ENCODE data around the gene GLS. TPM values are rescaled to one million over a fixed set of nuclear protein-coding genes. Genes with fewer than 3 reads are reported as not detected.

Gene GLS
- total and polyA plus RNA-seq, 2 donors (not counting 1 experiment from before 2014, with no cell fraction given) = 123 to 192 TPM

DNA sequence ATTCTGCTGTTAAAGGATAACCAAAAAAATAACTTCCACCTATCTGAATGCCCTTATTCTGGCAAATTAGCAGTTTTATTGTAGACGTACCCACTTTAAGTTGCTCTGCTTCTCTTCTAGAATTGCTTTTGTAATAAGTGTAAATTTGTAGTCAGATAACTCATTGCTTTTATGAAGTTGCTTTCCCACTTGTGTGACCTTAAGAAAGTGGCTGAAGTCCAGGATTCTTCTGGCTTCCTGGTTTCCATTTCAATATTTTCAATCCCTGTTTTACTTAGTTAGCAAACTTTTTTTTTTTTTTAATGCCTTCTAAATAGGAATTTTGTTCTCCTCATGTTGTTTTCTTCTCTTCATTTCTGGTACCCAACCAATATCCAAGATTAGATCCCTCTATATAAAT is 59.8 kb downstream of the GLS start:
- Histone ChIP-seq H3K9ac (ENCODE audit: insufficient read depth, low read length) (no peak overlapping the region), H3K9me3 (ENCODE audit: control insufficient read depth, insufficient read depth, low read depth, low read length) (no peaks in the 10 kb centered on the region), H3K79me2 (ENCODE audit: control insufficient read depth, insufficient read depth, low read length) (no peaks in the 10 kb centered on the region), H3K36me3 (ENCODE audit: control insufficient read depth, insufficient read depth, low read length) (no peaks in the 10 kb centered on the region), H4K20me1 (ENCODE audit: control insufficient read depth, extremely low read depth, insufficient read depth, low read length) (no peaks in the 10 kb centered on the region), H3K27ac (ENCODE audit: insufficient read depth, low read length) (no peak overlapping the region), H3K27me3 (ENCODE audit: control insufficient read depth, insufficient read depth, low read length) (no peaks in the 10 kb centered on the region), H3K4me3 (replicated peaks in 1 of 4; ENCODE audit: control extremely low read depth in 1 of 4, insufficient read depth in 1 of 4, low read depth in 3 of 4, low read length in 4 of 4) (no peak overlapping the region), H3K4me2 (ENCODE audit: extremely low read depth, insufficient read depth, low read length) (no peak overlapping the region), H3K4me1 (ENCODE audit: control insufficient read depth, extremely low read depth, insufficient read depth, low read length) (peaks cover 3% of the 10 kb centered on the region), H2AFZ (ENCODE audit: low read length) (no peak overlapping the region)
- peak; percentile 28 to 44 for DNase-seq (ENCODE audit: low read depth in 2 of 2)
- TF ChIP-seq, protein P1, sequence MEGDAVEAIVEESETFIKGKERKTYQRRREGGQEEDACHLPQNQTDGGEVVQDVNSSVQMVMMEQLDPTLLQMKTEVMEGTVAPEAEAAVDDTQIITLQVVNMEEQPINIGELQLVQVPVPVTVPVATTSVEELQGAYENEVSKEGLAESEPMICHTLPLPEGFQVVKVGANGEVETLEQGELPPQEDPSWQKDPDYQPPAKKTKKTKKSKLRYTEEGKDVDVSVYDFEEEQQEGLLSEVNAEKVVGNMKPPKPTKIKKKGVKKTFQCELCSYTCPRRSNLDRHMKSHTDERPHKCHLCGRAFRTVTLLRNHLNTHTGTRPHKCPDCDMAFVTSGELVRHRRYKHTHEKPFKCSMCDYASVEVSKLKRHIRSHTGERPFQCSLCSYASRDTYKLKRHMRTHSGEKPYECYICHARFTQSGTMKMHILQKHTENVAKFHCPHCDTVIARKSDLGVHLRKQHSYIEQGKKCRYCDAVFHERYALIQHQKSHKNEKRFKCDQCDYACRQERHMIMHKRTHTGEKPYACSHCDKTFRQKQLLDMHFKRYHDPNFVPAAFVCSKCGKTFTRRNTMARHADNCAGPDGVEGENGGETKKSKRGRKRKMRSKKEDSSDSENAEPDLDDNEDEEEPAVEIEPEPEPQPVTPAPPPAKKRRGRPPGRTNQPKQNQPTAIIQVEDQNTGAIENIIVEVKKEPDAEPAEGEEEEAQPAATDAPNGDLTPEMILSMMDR (conservative IDR thresholded peaks at IDR 0.05 in 1 of 2, IDR thresholded peaks at IDR 0.05 in 1 of 2; ENCODE audit: low read depth in 1 of 2, low read length in 2 of 2) = no peak
- TF ChIP-seq EZH2 (IDR thresholded peaks at IDR 0.05; ENCODE audit: low read length, missing control alignments) = no peak

DNA sequence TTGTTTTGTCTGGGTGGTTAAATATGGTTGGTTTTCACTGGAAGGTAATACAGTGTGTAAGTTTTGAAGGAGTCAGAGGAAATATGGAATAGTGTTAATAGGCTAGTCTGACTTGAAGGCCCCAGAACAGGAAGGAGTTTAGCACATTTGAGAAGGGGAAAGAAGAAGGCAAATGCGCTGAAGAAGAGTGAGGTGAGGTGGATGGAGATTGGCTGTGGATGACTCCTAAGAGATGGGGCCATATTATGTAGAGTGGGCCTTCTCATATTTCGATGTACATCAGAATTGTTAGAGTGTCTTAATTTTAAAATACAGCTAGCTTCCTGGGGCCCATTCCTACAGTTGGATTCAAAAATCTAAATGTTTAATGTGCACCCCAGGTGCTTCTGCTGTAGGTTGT is 61.0 kb downstream of the GLS start:
- H3K4me1 ChIP-seq (ENCODE audit: control insufficient read depth, extremely low read depth, insufficient read depth, low read length) = peaks cover 3% of the 10 kb centered on the region

DNA sequence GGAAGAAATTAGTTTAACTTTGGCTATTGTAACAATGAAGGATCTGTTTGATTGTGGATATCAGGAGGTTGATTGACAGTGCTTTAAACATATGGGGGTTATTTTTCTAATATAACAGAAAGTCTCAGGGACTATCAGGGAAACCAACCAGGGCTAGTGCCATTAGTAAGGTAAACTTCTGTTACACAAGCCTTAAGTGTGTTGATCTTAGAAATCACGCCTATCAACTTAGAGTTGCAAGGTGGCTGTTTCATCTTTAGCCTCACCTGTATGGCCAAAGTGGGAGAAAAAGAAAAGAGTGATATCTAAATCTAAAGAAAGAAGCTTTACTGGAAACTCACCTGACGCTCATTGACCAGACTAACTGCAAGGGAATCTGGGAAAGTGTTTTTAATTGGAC is 62.1 kb downstream of the GLS start:
- Histone ChIP-seq H2AFZ (ENCODE audit: low read length) (no peak overlapping the region), H4K20me1 (ENCODE audit: control insufficient read depth, extremely low read depth, insufficient read depth, low read length) (no peaks in the 10 kb centered on the region), H3K9ac (ENCODE audit: insufficient read depth, low read length) (no peak overlapping the region), H3K36me3 (ENCODE audit: control insufficient read depth, insufficient read depth, low read length) (no peaks in the 10 kb centered on the region), H3K4me1 (ENCODE audit: control insufficient read depth, extremely low read depth, insufficient read depth, low read length) (peaks cover 6% of the 10 kb centered on the region), H3K9me3 (ENCODE audit: control insufficient read depth, insufficient read depth, low read depth, low read length) (no peaks in the 10 kb centered on the region), H3K27ac (ENCODE audit: insufficient read depth, low read length) (no peak overlapping the region), H3K79me2 (ENCODE audit: control insufficient read depth, insufficient read depth, low read length) (no peaks in the 10 kb centered on the region), H3K4me3 (replicated peaks in 1 of 4; ENCODE audit: control extremely low read depth in 1 of 4, insufficient read depth in 1 of 4, low read depth in 3 of 4, low read length in 4 of 4) (no peak overlapping the region), H3K4me2 (ENCODE audit: extremely low read depth, insufficient read depth, low read length) (no peak overlapping the region), H3K27me3 (ENCODE audit: control insufficient read depth, insufficient read depth, low read length) (no peaks in the 10 kb centered on the region)
- DNase-seq (ENCODE audit: low read depth in 2 of 2) = no peak
- TF ChIP-seq, protein P1 (conservative IDR thresholded peaks at IDR 0.05 in 1 of 2, IDR thresholded peaks at IDR 0.05 in 1 of 2; ENCODE audit: low read depth in 1 of 2, low read length in 2 of 2) = no peak
- no peak for TF ChIP-seq EZH2 (IDR thresholded peaks at IDR 0.05; ENCODE audit: low read length, missing control alignments)

More for the DNA sequence above, 61.0 kb downstream of the GLS start:
- Histone ChIP-seq H3K9me3 (ENCODE audit: control insufficient read depth, insufficient read depth, low read depth, low read length) (no peaks in the 10 kb centered on the region), H3K36me3 (ENCODE audit: control insufficient read depth, insufficient read depth, low read length) (no peaks in the 10 kb centered on the region), H3K9ac (ENCODE audit: insufficient read depth, low read length) (no peak overlapping the region), H3K4me3 (replicated peaks in 1 of 4; ENCODE audit: control extremely low read depth in 1 of 4, insufficient read depth in 1 of 4, low read depth in 3 of 4, low read length in 4 of 4) (no peak overlapping the region), H2AFZ (ENCODE audit: low read length) (no peak overlapping the region), H3K79me2 (ENCODE audit: control insufficient read depth, insufficient read depth, low read length) (no peaks in the 10 kb centered on the region), H3K27ac (ENCODE audit: insufficient read depth, low read length) (no peak overlapping the region), H4K20me1 (ENCODE audit: control insufficient read depth, extremely low read depth, insufficient read depth, low read length) (no peaks in the 10 kb centered on the region), H3K27me3 (ENCODE audit: control insufficient read depth, insufficient read depth, low read length) (no peaks in the 10 kb centered on the region), H3K4me2 (ENCODE audit: extremely low read depth, insufficient read depth, low read length) (no peak overlapping the region)
- TF ChIP-seq, protein P1 (conservative IDR thresholded peaks at IDR 0.05 in 1 of 2, IDR thresholded peaks at IDR 0.05 in 1 of 2; ENCODE audit: low read depth in 1 of 2, low read length in 2 of 2) = no peak
- TF ChIP-seq EZH2 (IDR thresholded peaks at IDR 0.05; ENCODE audit: low read length, missing control alignments) = no peak
- no peak for DNase-seq (ENCODE audit: low read depth in 2 of 2)
